ENCODE results near the gene IL1RN. TPM values are rescaled to one million over a fixed set of nuclear protein-coding genes. Genes with fewer than 3 reads are reported as not detected.

The IL1RN gene
- total and polyA plus RNA-seq, 2 of the 4 experiments (the other 2 are of a cell fraction), result not detected

- no peak for DNase-seq
- no peak overlapping the region for H2BK5ac ChIP-seq (ENCODE audit: low read depth, low read length, poor library complexity, severe bottlenecking)
- H3K9ac ChIP-seq (ENCODE audit: low read depth, low read length), result no peak overlapping the region
- H3K4me1 ChIP-seq (ENCODE audit: control insufficient read depth, insufficient read depth, low read length), result no peaks in the 10 kb centered on the region
- no peak overlapping the region for H4K91ac ChIP-seq (ENCODE audit: insufficient read depth, low read depth, low read length)
- in situ Hi-C loops (cut with MboI; ENCODE audit: low sequenced_read_pairs) (no loop called here), dilution Hi-C loops (cut with HindIII; ENCODE audit: low sequenced_read_pairs, unreplicated experiment) (no loop called here), intact Hi-C loops (cut with micrococcal nuclease) (no loop called here)
- peaks cover 12% of the 10 kb centered on the region for H3K27me3 ChIP-seq (ENCODE audit: control insufficient read depth, insufficient read depth, low read length)
- H3K4ac ChIP-seq (ENCODE audit: low read depth, low read length), result no peak overlapping the region
- no peak overlapping the region for H3K23ac ChIP-seq (ENCODE audit: low read depth, low read length)
- 25% methylated on average over 1 of the region's 4 CpGs; no CpG with 5 or more reads in 1 of the 2 experiments for WGBS, 2 experiments (ENCODE audit: extremely low coverage in 2 of 2, insufficient read length in 1 of 2)
- H2AK9ac ChIP-seq (replicated peaks; ENCODE audit: low read depth, low read length, poor library complexity), result no peak overlapping the region
- H2BK20ac ChIP-seq (ENCODE audit: low read depth, low read length), result no peak overlapping the region
- POLR2A ChIA-PET (ENCODE audit: unreplicated experiment), result no interaction called here
- no peaks in the 10 kb centered on the region for H3K9me1 ChIP-seq (ENCODE audit: insufficient read depth, low read length)
- H3K4me2 ChIP-seq (ENCODE audit: low read depth, low read length), result no peak overlapping the region
- no peak overlapping the region for H2AK5ac ChIP-seq (ENCODE audit: low read depth, low read length)
- H4K20me1 ChIP-seq (ENCODE audit: insufficient read depth, low read length), result no peaks in the 10 kb centered on the region
- CTCF ChIA-PET, result no interaction called here
- no peak overlapping the region for H4K8ac ChIP-seq (ENCODE audit: low read depth in 2 of 2, low read length in 2 of 2)
- no peak overlapping the region for H3K56ac ChIP-seq (ENCODE audit: extremely low read depth, insufficient read depth, low read length)
- no peak for TF ChIP-seq NFE2L2 (IDR thresholded peaks at IDR 0.05; ENCODE audit: low read depth, low read length)
- TF ChIP-seq CEBPB (IDR thresholded peaks at IDR 0.05; ENCODE audit: low read depth, low read length), result no peak
- TF ChIP-seq USF2 (IDR thresholded peaks at IDR 0.05; ENCODE audit: low read depth, low read length), result no peak
- TF ChIP-seq SMC3 (IDR thresholded peaks at IDR 0.05; ENCODE audit: low read depth, low read length), result no peak
- TF ChIP-seq POLR2A (IDR thresholded peaks at IDR 0.05; ENCODE audit: low read depth, low read length), result no peak
- TF ChIP-seq, protein P1, sequence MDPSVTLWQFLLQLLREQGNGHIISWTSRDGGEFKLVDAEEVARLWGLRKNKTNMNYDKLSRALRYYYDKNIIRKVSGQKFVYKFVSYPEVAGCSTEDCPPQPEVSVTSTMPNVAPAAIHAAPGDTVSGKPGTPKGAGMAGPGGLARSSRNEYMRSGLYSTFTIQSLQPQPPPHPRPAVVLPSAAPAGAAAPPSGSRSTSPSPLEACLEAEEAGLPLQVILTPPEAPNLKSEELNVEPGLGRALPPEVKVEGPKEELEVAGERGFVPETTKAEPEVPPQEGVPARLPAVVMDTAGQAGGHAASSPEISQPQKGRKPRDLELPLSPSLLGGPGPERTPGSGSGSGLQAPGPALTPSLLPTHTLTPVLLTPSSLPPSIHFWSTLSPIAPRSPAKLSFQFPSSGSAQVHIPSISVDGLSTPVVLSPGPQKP (IDR thresholded peaks at IDR 0.05; ENCODE audit: borderline replicate concordance, low read depth, low read length), result no peak
- TF ChIP-seq RCOR1 (IDR thresholded peaks at IDR 0.05; ENCODE audit: insufficient replicate concordance, low read length), result no peak
- no peak for TF ChIP-seq BHLHE40 (IDR thresholded peaks at IDR 0.05; ENCODE audit: low read depth, low read length)
- no peak for TF ChIP-seq CTCF (conservative IDR thresholded peaks at IDR 0.05; ENCODE audit: low read depth, low read length)
- no peak for TF ChIP-seq MAFK (IDR thresholded peaks at IDR 0.05; ENCODE audit: low read depth, low read length)
- TF ChIP-seq RFX5 (IDR thresholded peaks at IDR 0.05; ENCODE audit: low read depth, low read length), result no peak
- no peak for TF ChIP-seq MAZ (IDR thresholded peaks at IDR 0.05; ENCODE audit: borderline replicate concordance, low read depth, low read length)
- TF ChIP-seq CHD1 (IDR thresholded peaks at IDR 0.05; ENCODE audit: low read depth, low read length), result no peak
- TF ChIP-seq FOS (IDR thresholded peaks at IDR 0.05; ENCODE audit: low read depth, low read length), result no peak
- TF ChIP-seq MXI1 (IDR thresholded peaks at IDR 0.05; ENCODE audit: borderline replicate concordance, low read depth, low read length), result no peak
- TF ChIP-seq RAD21 (IDR thresholded peaks at IDR 0.05; ENCODE audit: low read length), result no peak
- no peak overlapping the region for H2BK15ac ChIP-seq (ENCODE audit: low read depth, low read length)
- H2AFZ ChIP-seq (replicated peaks; ENCODE audit: low read length, poor library complexity), result no peak overlapping the region
- H3K79me1 ChIP-seq (ENCODE audit: low read depth in 1 of 2, low read length in 2 of 2), result no peaks in the 10 kb centered on the region
- no peak overlapping the region for H4K5ac ChIP-seq (ENCODE audit: low read depth, low read length)
- no peak overlapping the region for H3K18ac ChIP-seq (ENCODE audit: low read depth, low read length)
- no peaks in the 10 kb centered on the region for H3K36me3 ChIP-seq (ENCODE audit: control insufficient read depth, insufficient read depth, low read length)
- H2BK120ac ChIP-seq (ENCODE audit: low read depth, low read length), result no peak overlapping the region
- no peak overlapping the region for H3K14ac ChIP-seq (replicated peaks; ENCODE audit: low read depth, low read length)
- H3K4me3 ChIP-seq (ENCODE audit: insufficient read depth, low read depth, low read length), result no peak overlapping the region
- H3K27ac ChIP-seq (ENCODE audit: insufficient read depth, low read length), result no peak overlapping the region
- no peaks in the 10 kb centered on the region for H3K9me3 ChIP-seq (ENCODE audit: control insufficient read depth, insufficient read depth, low read length)
- ATAC-seq (ENCODE audit: low read depth), result no peak
- BruUV-seq (replicated peaks), result no TSS peak
Measured at GRCh38 chr2:113122364-113122763, 5.0 kb upstream of the IL1RN start.

Measured in IMR-90 (cell line).